ENCODE data around the gene USP6NL.

DNA sequence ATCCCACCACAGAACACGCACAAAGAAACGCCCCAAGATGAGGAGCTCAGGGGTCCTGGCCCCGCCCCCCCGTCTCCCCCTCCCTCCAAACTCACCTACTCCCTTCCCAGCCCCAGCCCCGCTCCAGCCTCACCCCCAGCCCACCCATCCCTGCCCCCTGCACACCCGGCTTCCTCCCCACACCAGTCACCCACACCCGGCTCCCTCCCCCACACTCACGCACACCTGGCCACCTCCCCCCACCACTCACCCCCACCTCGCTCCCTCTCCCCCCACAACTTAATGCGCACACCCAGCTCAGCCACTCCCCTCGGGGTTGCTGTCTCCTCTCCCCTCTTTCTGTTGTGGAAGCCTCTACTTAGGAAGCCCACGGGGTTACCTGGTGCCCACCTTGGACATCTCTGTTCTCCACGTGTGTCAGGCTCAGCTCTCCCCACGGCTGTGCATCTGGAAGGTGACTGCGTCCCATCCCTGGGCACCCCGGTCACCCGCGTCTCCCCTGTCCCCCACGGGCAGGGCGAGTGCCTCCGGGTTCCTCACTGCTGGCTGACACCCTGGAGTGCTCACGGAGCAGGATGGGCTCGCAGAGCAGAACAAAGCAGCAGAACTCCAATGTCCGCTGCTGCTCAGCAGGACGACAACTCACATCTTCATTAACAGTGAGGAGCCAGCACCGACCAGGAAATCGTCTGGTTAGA is 166.8 kb downstream of the USP6NL start:
- no peak for TF ChIP-seq GABPA (IDR thresholded peaks at IDR 0.05; ENCODE audit: low read depth)
- no peak for TF ChIP-seq CTCF (IDR thresholded peaks at IDR 0.05; ENCODE audit: insufficient read depth, low read length)

Data from HL-60 (cell line).